OCI-LY3 (cell line): Measurements from ENCODE around the gene LYPD6B.

Experiments
- CTCF ChIP-seq: fragments of 200-600, 300-600 bp; sonication (generic); IDR thresholded peaks from 2 replicates; pipeline ENCODE4 v1.5.1; 2014; ENCODE audit warnings: antibody characterized with exemption, low read length, low read depth
- EZH2phosphoT487 ChIP-seq: fragments of 200-600 bp; shearing (Covaris generic); IDR thresholded peaks from 2 replicates; pipeline ENCODE4 v1.6.1; 2018; ENCODE audit warnings: antibody characterized with exemption, mixed run types, low read depth

- no peak for TF ChIP-seq EZH2phosphoT487
- no peak for TF ChIP-seq CTCF
Observed at GRCh38 chr2:149236410-149236809, 197.9 kb downstream of the LYPD6B start.
